ENCODE measurements around the gene FTH1. TPM values are rescaled to one million over a fixed set of nuclear protein-coding genes. Genes with fewer than 3 reads are reported as not detected.
A peak's percentile ranks its signal among the peaks of the same experiment; 100 is the strongest.

Gene FTH1
- total and polyA plus RNA-seq, 2 of the 8 experiments (the other 6 are each of a cell fraction or from before 2014, with no cell fraction given): 1,153 to 1,461 TPM

DNA sequence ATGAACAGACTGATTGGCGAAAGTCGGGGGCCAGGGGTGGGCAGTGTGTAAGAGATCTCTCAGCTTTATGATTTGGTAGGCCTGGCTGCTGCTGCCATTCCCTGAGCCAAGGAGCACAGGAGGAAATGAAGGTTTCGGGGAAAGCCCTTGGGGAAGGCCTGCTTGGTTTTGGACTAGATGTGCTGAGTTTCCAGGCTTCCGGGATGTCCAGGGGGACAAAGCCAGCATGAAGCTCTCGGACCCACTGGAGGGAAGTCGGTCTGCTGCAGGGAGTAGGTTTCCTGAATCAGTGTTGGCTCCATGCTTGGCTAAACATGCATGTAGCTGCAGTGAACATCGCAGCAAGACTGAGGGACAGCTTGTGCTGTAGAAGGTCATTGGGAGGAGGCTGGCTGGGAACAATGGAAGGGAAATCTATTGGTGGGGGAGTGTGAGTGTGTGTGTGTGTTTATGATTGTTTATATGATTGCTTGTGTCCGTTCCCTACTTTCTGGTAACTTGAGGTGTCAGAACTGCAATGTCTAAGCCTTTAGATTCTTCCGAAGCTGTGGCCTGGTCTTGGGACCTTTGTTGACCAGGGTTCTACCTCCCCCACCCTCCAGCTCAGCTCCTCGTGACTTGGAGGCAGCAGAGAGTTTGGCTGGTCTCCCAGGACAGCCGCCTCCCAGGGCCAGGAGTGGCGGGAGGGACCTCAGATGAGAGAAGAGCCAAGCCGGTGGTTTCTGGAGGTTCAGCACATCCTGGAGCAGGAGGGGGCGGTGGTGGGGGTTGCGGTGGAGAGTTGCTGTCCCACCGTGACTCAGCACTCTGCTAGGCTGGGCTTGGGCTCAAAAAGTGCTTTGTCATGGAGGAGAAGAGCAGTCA lies 4.0 kb upstream of the FTH1 start (continued):
- TF ChIP-seq TAF7 (optimal IDR thresholded peaks at IDR 0.05; ENCODE audit: borderline replicate concordance, low read depth, low read length) (peak; percentile 76), POLR2AphosphoS5 (IDR thresholded peaks at IDR 0.05; ENCODE audit: low read depth, low read length) (peak; percentile 55; the same call in 1 of the 2 replicates), RFX5 (IDR thresholded peaks at IDR 0.05; ENCODE audit: borderline replicate concordance, low read depth, low read length) (no peak), GTF2F1 (IDR thresholded peaks at IDR 0.05; ENCODE audit: borderline replicate concordance, low read depth, low read length) (no peak), RXRA (IDR thresholded peaks at IDR 0.05; ENCODE audit: insufficient read depth, low read depth, low read length) (0 out of 2 replicates have a peak, but pooled peaks have one; percentile 21), HDAC6 (IDR thresholded peaks at IDR 0.05; ENCODE audit: low read depth, low read length) (no peak), CHD2 (IDR thresholded peaks at IDR 0.05; ENCODE audit: low read length) (no peak), RAD21 (IDR thresholded peaks at IDR 0.05 in 1 of 2, conservative IDR thresholded peaks at IDR 0.05 in 1 of 2; ENCODE audit: low read depth in 2 of 2, low read length in 2 of 2) (peak in 1 of 2 experiments; percentile 32; a peak in 2 of 4 replicates), USF2 (IDR thresholded peaks at IDR 0.05; ENCODE audit: low read length) (0 out of 2 replicates have a peak, but pooled peaks have one; percentile 28), HDAC2 (IDR thresholded peaks at IDR 0.05; ENCODE audit: borderline replicate concordance in 1 of 2, low read depth in 2 of 2, low read length in 2 of 2) (no peak; a peak in 1 of 4 replicates), MAFK (IDR thresholded peaks at IDR 0.05; ENCODE audit: low read depth, low read length) (peak; percentile 97), BRCA1 (IDR thresholded peaks at IDR 0.05; ENCODE audit: low read depth, low read length) (no peak), CTCF (IDR thresholded peaks at IDR 0.05; ENCODE audit: control extremely low read depth in 1 of 3, insufficient read depth in 1 of 3, low read depth in 1 of 3, low read length in 3 of 3) (no peak), TBP (IDR thresholded peaks at IDR 0.05; ENCODE audit: low read depth, low read length) (peak; percentile 82), MAX (IDR thresholded peaks at IDR 0.05) (0 out of 2 replicates have a peak, but pooled peaks have one; percentile 52), NRF1 (IDR thresholded peaks at IDR 0.05; ENCODE audit: low read depth, low read length) (no peak)
- TF ChIP-seq, protein P1, sequence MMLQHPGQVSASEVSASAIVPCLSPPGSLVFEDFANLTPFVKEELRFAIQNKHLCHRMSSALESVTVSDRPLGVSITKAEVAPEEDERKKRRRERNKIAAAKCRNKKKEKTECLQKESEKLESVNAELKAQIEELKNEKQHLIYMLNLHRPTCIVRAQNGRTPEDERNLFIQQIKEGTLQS (IDR thresholded peaks at IDR 0.05; ENCODE audit: insufficient read depth, low read depth, low read length): no peak

Data from H1 (cell line).